ENCODE data around the gene DNAH8.

Gene DNAH8

GRCh38 chr6:38703949-38704590 lies 11.0 kb upstream of the DNAH8 start:
- H3K4me3 Mint-ChIP-seq = peak overlapping the region; percentile 61 to 78 (median 77)
- TF ChIP-seq, protein P1, sequence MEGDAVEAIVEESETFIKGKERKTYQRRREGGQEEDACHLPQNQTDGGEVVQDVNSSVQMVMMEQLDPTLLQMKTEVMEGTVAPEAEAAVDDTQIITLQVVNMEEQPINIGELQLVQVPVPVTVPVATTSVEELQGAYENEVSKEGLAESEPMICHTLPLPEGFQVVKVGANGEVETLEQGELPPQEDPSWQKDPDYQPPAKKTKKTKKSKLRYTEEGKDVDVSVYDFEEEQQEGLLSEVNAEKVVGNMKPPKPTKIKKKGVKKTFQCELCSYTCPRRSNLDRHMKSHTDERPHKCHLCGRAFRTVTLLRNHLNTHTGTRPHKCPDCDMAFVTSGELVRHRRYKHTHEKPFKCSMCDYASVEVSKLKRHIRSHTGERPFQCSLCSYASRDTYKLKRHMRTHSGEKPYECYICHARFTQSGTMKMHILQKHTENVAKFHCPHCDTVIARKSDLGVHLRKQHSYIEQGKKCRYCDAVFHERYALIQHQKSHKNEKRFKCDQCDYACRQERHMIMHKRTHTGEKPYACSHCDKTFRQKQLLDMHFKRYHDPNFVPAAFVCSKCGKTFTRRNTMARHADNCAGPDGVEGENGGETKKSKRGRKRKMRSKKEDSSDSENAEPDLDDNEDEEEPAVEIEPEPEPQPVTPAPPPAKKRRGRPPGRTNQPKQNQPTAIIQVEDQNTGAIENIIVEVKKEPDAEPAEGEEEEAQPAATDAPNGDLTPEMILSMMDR (IDR thresholded peaks at IDR 0.05; ENCODE audit: unreplicated experiment in 3 of 3) = no peak
- no peaks in the 10 kb centered on the region for H3K27me3 Mint-ChIP-seq (ENCODE audit: low read depth)
- H3K9me3 Mint-ChIP-seq = peaks cover 27% of the 10 kb centered on the region
- peaks cover 35% of the 10 kb centered on the region for H3K36me3 Mint-ChIP-seq (ENCODE audit: low read depth)
- peaks cover 23% of the 10 kb centered on the region for H3K4me1 Mint-ChIP-seq
- H3K27ac Mint-ChIP-seq = peak overlapping the region; percentile 79 to 95 (median 89)

GRCh38 chr6:38705924-38706323 lies 9.2 kb upstream of the DNAH8 start:
- peaks cover 16% of the 10 kb centered on the region for H3K36me3 Mint-ChIP-seq (ENCODE audit: low read depth)
- H3K4me3 Mint-ChIP-seq = no peak overlapping the region
- peaks cover 23% of the 10 kb centered on the region for H3K4me1 Mint-ChIP-seq
- peak overlapping the region in 1 of 3 experiments; percentile 44 for H3K27ac Mint-ChIP-seq
- H3K27me3 Mint-ChIP-seq (ENCODE audit: low read depth) = no peaks in the 10 kb centered on the region
- TF ChIP-seq, protein P1 (IDR thresholded peaks at IDR 0.05; ENCODE audit: unreplicated experiment in 3 of 3) = no peak
- peaks cover 20% of the 10 kb centered on the region for H3K9me3 Mint-ChIP-seq

DNA sequence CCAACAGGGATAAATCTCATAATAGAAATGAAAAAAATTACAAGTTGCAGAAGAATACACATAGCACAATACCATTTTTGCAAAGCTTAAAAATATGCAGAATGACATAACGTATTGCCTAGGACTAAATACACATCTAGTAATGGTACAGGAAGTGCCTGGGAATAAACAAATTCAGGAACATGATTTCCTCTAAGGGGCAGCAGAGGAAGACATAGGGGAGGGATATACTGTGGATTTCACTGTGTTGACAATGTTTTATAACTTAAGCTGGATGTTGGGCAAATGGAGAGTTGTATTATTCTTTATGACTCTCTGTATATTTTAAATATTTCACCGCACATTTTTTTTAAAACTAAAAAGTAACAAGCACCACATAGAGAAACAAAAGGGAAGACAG lies 6.6 kb upstream of the DNAH8 start:
- H3K4me3 Mint-ChIP-seq = no peak overlapping the region
- TF ChIP-seq, protein P1 (IDR thresholded peaks at IDR 0.05; ENCODE audit: unreplicated experiment in 3 of 3) = peak in 1 of 3 experiments; percentile 18

DNA sequence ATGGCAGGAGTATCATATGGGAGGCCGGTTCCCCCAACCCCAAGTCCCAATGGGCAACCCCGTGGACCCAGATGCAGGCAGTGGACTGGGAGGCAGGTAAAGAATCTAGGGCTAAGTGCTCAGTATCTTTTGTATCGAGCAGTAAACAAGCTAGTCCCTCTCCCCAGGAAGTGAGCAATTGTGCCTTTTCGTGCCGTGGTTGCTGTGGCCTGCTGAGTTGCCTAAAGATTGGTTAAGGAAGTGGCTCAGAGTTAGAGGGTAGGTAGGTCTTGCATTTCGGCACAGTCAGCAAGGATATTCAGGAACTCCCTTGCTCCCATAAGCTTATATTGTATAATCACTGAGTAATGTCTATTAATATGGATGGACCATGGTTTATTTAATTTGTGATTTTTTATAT lies 1.3 kb upstream of the DNAH8 start:
- no peak overlapping the region for H3K4me3 Mint-ChIP-seq
- TF ChIP-seq, protein P1 (IDR thresholded peaks at IDR 0.05; ENCODE audit: unreplicated experiment in 3 of 3) = no peak
- H3K27me3 Mint-ChIP-seq (ENCODE audit: low read depth) = peaks cover 28% of the 10 kb centered on the region
- H3K9me3 Mint-ChIP-seq = peaks cover 9% of the 10 kb centered on the region
- H3K27ac Mint-ChIP-seq = no peak overlapping the region
- peaks cover 4% of the 10 kb centered on the region for H3K4me1 Mint-ChIP-seq
- H3K36me3 Mint-ChIP-seq (ENCODE audit: low read depth) = no peaks in the 10 kb centered on the region

More for the DNA sequence above, 6.6 kb upstream of the DNAH8 start:
- Mint-ChIP-seq H3K27me3 (ENCODE audit: low read depth) (peaks cover 6% of the 10 kb centered on the region), H3K9me3 (peaks cover 9% of the 10 kb centered on the region), H3K4me1 (peaks cover 8% of the 10 kb centered on the region), H3K36me3 (ENCODE audit: low read depth) (no peaks in the 10 kb centered on the region), H3K27ac (no peak overlapping the region)

DNA sequence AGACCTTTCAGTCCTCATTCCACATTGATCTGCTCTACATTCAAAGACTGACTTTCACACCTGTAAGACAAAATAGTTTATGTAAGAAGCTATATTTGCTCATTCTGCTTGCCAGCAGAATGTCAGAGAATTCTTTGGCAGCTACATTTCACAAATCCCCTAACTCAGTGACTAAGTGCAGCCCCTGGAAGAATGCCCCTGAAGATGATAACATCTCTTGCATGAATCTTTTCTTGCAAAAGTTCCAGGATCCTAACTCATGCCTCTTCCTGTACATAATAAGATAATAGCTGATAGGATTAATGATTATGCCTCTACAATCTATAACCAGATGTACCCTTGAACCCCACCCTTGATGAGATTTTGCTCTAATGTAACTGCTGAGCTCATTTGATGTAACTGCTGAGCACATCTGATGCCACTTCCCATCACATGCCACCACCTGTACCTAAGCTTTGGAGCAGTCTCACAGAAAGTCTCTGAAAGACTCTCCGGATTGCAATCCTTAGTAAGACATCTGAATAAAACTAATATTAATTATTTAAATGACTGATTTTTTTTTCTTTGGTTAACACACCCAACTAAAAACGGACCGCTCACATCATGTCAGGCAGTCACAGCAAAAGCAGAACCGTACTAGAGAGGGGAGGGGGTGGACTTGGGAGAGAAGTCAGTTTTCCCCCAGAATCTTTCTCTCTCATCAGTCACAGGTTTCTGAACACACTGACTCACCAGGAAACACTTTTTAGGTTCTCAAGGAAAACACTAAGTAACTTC lies 684 bp upstream of the DNAH8 start:
- Mint-ChIP-seq H3K4me1 (peaks cover 4% of the 10 kb centered on the region), H3K36me3 (ENCODE audit: low read depth) (no peaks in the 10 kb centered on the region), H3K4me3 (peak overlapping the region in 1 of 3 experiments; percentile 39), H3K9me3 (peaks cover 9% of the 10 kb centered on the region), H3K27me3 (ENCODE audit: low read depth) (peaks cover 28% of the 10 kb centered on the region), H3K27ac (no peak overlapping the region)
- TF ChIP-seq, protein P1 (IDR thresholded peaks at IDR 0.05; ENCODE audit: unreplicated experiment in 3 of 3) = no peak
